ENCODE measurements around the gene MRPL57.
"Not testable (repeated sequence)": the region's sequence is repeated elsewhere in the genome, so short reads cannot be mapped to it uniquely, and the experiment has no call there.

The MRPL57 gene

DNA sequence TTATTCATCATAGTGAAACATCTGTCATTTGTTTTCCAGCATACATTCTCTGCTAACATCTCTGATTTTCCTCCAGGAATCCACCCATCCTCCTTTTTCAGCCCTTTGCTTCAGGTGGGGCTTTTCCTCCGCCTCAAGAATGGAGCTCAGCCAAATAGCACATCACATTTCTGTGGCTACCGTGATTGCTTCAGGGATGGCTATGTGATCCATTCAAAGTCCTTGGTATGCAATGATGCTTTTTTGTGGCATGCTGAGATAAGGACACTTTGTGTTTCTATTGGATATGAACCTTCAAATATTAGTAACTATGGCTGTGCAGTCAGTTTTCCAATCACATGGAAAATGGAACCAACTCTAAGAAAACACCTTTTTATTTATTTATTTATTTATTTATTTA is 18.3 kb downstream of the MRPL57 start:
- not testable (repeated sequence) for DNase-seq (ENCODE audit: low read depth, low spot score)

DNA sequence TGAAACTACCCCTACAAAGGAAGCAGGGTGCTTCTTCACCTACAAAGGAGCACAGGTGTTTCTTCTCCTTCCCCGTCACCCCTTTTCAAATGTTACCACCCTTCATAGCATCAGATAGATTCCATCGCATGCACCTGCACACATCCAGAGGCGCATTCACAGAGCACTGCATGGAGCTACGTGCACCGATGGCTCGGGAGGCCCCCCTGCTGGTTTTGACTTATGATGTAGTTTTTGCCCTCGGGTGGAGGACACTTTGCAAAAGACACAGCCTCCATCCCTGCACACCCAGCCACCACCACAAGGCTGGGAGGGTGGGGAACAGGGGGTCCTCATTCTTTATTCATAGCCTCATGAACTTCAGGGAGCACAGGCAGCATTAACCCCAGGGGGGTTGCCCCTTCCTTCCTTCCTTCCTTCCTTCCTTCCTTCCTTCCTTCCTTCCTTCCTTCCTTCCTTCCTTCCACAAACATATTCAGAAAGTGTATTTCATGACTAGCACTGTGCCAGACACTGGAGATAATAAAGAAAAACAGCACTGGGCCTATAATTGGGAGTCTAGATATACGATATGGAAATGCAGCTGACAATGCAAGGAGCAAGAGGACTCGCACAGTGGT is 21.3 kb downstream of the MRPL57 start:
- not testable (repeated sequence) for DNase-seq (ENCODE audit: low read depth, low spot score)

DNA sequence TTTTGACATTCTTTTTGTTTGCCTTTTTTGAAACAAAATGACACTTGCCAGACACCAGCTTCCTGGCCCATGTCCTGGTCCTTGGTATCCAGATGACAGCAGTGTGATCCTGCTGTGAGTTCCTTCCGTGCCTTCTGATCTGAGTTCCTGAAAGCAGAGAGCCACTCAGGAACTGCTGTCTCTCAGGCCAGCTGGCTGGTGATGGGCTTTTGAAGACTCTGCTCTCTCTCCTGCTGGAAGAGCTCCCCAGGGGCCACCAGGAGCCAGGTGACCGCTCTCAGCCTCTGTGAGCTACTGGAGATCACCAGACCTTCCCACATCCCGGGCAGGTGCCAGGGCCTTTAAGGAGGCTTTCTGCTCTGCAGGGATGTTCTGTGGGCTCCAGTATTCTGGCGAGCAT is 21.9 kb downstream of the MRPL57 start:
- DNase-seq (ENCODE audit: low read depth, low spot score) = not testable (repeated sequence)

DNA sequence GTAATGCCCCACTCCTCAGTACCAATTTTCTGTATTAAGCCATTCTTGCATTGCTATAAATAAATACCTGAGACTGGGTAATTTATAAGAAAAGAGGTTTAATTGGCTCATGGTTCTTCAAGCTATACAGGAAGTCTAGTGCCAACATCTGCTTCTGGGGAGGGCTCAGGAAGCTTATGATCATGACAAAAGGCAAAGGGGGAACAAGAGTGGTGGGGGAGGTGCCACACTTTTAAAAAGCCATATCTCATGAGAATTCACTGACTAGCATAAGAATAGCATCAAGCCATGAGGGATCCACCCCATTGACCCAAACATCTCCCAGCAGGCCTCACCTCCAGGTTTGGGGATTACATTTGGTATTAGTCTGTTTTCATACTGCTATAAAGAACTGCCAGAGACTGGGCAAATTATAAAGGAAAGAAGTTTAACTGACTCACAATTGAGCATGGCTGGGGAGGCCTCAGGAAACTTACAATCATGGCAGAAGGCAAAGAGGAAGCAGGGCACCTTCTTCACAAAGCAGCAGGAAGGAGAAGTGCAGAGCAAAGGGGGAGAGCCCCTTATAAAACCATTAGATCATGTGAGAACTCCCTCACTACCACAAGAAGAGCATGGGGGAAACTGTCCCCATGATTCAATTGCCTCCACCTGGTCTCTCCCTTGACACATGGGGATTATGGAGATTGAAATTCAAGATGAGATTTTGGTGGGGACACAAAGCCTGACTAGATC is 25.2 kb downstream of the MRPL57 start:
- not testable (repeated sequence) for DNase-seq (ENCODE audit: low read depth, low spot score)

DNA sequence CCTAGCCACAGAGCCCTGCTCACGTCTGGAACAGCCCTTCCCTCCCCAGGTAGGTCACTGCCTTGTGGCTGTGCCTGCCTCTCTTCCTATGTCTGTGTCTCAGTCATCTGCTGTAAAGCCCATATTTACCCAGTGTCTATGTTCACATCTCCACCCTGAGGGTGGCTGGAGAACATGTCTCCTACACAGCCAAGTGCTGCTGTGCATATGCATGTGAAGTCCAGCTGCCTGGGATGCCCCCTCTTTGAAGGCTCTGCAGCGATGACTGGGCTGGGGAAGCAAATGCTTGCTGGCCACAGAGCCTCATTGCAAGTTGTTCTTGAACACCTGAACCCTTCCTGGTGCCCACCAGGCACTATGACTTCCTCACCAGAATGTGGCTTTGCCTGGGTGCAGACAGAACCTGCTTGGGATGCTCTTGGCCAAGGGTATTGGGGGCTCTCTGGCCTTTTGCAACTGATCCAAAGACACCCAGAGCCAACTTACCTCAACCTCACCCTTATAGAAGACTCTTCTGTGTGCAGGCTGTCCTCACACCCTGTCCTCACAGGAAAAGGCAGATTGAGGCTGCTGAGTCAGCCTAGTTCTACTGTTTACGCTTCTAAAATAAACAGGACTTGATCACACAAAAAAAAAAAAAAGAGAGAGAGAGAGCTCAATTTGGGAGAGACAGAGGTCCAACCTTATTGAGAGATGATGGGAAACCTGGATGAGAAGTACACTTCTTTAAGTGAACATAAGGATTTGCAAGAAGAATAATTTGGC is 26.5 kb downstream of the MRPL57 start:
- DNase-seq (ENCODE audit: low read depth, low spot score) = no peak

DNA sequence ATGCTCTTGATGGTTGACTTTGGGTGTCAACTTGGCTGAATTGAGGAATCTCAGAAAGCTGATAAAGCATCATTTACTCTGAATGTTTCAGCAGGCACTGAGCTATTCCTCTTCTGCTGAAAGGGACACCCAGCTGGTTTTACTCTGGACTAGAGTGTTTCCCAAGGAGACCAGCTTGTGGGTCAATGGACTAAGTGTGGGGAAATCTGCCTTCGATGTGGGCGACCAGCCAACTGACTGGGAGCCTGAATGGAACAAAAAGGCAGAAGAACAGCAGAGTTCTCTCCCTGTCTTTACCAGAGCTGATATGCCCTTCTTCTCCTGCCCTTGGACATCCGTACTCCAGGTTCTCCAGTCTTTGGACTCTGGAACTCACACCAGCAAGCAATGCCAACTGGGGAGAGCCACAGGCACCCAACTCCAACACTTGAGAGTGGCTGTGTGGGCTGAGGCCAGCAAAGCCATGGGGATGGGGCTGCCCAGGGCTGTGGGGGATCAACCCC is 32.2 kb downstream of the MRPL57 start:
- no peak for DNase-seq (ENCODE audit: low read depth, low spot score)

DNA sequence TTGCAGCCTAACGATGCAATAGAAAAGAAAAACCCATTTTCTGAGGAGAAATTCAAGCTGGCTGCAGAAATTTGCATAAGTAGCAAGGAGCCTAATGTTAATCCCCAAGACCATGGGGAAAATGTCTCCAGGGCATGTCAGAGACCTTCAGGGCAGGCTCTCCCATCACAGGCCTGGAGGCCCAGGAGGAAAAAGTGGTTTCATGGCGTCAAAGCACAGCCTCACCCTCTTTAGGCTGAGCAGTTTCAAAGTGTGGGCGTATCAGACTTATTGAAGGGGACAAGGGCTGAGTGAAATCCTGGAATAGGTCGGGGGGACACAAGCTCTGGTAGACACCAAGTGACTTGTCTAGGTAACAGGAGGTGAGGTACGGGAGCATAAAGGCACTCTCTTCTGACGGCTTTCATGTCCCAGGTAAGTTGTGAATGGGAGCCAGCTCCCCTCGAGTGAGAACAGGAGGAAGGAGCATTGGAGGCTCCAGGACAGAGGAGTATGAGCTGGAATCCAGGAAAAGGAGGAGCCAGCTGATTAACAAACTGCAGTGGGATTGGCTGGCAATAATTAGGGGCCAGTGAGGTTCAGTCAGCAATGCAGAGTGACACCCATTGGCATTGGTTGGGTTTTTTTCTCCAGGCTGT is 35.8 kb downstream of the MRPL57 start:
- DNase-seq (ENCODE audit: low read depth, low spot score) = no peak

DNA sequence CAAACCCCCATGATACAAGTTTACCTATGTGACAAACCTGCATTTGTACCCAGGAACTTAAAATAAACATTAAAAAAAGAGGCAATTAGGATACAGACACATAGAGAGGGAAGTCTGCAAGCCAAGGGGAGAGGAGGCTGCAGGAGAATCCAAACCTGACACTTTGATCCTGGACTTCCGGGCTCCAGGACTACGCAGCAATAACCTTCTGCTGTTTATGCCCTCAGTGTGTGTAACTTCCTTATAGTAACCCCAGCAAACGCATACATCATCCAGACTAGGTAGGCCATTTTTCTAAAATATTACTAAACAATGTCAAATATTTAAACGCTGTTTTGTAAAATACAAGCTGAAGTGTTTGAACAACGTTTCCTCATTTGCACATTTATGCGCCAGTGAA is 39.0 kb downstream of the MRPL57 start:
- DNase-seq (ENCODE audit: low read depth, low spot score) = not testable (repeated sequence)

DNA sequence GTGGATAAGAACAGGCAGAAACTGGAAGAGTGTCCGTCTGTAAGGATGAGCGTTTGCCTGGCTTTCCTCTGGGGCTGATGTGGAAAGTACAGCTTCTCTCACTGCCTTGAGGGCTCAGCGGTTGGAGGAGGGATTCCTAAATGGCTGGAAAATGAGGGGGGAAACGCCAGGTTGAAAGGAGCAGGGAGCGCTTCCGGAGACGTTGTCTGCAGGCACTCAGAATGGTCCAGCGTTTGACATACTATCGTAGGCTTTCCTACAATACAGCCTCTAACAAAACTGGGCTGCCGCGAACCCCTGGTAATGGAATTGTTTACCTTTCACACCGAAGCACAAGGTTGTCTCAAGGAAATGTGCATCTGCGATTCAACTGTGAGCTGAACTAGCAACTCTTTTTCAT is 39.9 kb downstream of the MRPL57 start:
- peak; percentile 40 for DNase-seq (ENCODE audit: low read depth, low spot score)

DNA sequence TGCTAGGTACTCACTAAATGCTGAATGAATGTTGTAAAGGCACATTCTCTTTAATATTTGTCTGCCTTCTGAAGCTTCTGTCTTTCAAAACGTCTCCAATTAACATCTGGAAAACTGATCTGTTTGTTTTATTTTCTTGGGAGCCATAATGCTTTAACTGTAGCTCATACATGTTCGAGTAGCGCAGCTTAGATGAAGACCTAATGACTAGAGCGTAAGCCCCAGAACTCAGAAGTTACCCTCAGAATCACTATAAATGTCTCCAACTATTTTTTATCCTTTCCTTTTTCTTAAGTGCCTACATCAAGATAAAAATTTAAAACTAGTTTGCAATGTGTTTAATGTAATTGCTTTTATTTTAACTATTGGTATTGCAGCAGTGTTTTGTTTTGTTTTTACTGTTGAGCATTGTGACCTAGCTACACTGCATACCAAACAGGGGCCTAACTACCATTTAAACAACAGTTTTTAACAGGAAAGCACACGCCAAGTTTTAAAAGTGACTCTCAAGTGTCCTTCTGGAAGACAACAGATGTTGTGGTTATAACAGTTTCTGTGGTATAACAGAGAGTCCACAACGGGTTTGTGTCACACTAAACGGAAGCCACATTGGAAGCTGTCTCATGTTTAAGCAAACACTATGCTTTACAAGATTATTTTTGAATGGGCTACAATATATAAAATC is 42.0 kb downstream of the MRPL57 start:
- DNase-seq (ENCODE audit: low read depth, low spot score) = no peak

DNA sequence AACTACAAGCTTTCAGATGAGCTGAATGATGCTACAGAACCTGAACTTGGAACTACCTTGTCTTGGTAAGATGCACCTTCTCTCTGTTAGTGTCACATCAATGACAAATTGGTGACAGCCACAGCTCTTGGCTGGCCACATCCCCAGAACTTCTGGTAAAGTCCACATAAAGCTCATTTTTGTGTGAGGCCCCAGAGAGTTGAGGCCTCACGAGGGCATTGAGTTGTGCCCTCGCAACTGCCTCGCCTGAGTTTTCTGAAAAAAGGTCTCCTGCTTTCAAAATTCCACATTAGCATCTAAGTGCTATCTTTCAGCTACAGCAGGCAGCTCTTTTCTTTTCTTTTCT is 42.6 kb downstream of the MRPL57 start:
- DNase-seq (ENCODE audit: low read depth, low spot score) = no peak

DNA sequence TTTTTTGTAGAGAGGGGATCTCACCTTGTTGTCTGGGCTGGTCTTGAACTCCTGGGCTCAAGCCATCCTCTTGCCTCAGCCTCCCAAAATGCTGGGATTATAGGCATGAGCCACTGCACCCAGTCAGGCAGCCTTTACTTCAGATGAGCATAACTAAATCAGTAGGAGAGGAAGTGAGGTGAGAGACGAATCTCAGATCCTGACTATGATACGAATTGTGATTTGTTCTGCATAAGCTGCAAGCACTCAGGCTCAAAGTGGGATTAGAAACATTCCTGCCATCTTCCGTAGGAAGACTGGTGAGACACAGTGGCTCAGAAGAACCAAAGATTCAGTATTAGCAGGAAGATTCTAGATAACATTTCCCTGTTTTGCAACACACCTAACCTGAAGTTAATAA is 43.3 kb downstream of the MRPL57 start:
- not testable (repeated sequence) for DNase-seq (ENCODE audit: low read depth, low spot score)

DNA sequence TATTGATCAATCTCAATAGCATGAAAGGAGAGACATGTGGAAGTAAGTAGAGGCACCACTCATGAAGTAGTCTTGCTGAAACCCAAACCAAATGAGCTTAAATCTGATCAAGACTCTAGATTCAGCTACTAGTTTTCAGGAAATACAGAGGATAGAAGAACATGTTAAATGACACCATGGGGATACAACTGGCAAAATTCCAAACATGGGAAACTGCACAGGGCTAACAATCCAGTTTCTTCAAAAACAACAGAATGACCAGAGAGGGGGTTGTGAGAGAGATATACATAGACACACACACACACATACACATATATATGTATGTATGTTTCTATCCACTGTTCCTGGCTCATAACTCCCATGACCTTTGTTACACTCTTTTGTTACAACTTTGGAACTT is 44.8 kb downstream of the MRPL57 start:
- no peak for DNase-seq (ENCODE audit: low read depth, low spot score)

DNA sequence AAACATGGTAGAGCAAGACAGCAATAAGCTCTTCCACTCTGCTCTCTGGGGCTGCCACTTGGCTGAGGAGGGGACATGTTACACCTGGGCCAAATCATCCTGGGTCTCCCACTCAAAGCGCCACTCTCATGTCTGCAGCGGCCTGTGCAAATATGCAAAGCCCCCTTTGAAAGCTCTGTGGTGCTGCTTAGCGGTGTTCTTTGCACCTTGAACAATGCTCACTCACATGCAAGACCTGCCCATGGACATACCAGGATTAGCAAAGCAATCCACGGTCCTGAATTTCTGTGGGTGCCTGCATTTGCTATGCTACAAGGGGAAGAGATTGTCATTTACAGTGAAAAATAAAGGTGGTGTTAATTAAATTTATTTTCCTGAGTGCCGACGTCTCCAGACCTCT is 48.6 kb downstream of the MRPL57 start:
- no peak for DNase-seq (ENCODE audit: low read depth, low spot score)

DNA sequence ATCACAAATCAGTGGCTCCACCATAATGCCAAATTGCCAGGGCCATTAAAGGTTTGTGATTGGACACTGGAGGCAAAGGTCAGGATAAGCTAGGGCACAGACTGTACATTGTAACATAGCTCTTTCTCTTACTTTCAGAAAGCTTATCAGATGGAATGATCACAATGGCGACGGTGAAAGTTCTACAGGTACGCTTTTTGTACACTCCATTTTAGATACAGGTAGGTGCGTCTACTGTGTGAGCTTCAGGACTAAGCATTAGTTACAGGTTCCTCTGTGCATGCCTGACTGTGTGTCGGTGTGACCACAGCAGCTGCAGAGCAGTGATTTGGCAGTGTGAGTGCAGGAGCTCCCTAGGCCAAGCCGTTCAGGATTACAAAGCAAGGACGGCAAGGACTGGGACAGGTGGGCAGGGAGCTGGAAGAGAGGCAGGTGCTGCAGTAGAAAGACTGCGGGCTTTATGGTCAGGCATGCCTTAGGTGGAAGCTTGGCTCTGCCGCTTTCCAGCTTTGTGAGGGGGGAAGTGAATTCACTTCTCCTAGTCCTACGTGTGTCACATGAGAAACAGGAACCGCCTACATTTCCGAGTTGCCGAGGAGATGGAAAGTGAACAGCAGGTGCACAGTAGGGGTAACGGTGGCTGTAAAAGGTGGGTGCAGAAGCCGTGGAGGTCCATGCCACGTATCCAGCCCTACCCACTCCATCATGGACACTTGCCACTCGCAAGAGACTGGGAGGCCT is 49.6 kb downstream of the MRPL57 start:
- no peak for DNase-seq (ENCODE audit: low read depth, low spot score)

DNA sequence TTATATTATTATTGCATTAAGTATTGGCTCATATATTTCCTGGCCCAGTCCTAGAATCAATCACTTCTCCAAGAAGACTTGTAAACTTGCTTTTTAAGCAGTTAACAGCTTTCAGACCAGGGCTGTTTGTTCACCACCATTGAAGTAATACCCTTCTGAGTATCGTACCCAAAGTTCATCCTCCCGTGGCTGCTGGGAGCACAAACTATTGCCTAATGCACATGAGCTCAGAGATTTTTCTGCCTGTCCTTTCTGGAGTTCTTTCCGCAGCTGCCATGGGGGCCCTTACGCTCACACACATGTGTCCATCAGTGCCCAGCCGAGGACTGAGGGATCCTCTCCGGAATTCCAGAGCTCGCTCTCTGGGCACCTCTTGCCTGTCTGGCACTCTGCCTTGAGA is 51.5 kb downstream of the MRPL57 start:
- no peak for DNase-seq (ENCODE audit: low read depth, low spot score)

Measured in ELF-1 (cell line).